K562 (cell line): ENCODE data around the gene TMA7B. TPM values are rescaled to one million over a fixed set of nuclear protein-coding genes. Genes with fewer than 3 reads are reported as not detected.

Source experiments
- ARID3A ChIP-seq: IDR thresholded peaks from 2 replicates; pipeline ENCODE4 v1.6.1; 2012; ENCODE audit warnings: low read depth, low read length, improper control_type of control experiment, borderline replicate concordance
- FOXM1 ChIP-seq, 2 experiments: fragments of 450-650 bp in 1 of 2; sonication (generic) in 1 of 2; formaldehyde crosslinking in 1 of 2; IDR thresholded peaks; 2 replicates each; pipeline versions ENCODE4 v1.6.1 to v1.9.0; 2017 to 2022; ENCODE audit warnings: low read depth in 2 of 2, mild to moderate bottlenecking in 2 of 2, missing genetic modification reagents in 1 of 2, moderate library complexity in 1 of 2
- HLTF ChIP-seq: fragments of 450-650 bp; IDR thresholded peaks from 2 replicates; pipeline ENCODE4 v1.6.1; 2016
- POLR2AphosphoS5 ChIP-seq: IDR thresholded peaks from 2 replicates; pipeline ENCODE4 v1.6.1; 2011; ENCODE audit warnings: mild to moderate bottlenecking, low read depth, low read length, moderate library complexity; ENCODE audit not compliant: control insufficient read depth, insufficient read depth
- RERE ChIP-seq: sonication (generic); formaldehyde crosslinking; IDR thresholded peaks from 2 replicates; pipeline ENCODE4 v1.8.0; 2023; ENCODE audit warnings: missing genetic modification reagents, mild to moderate bottlenecking, borderline replicate concordance
- SIN3B ChIP-seq: fragments of 450-650 bp; IDR thresholded peaks from 2 replicates; pipeline ENCODE4 v1.6.1; 2017; ENCODE audit warnings: low read depth, mild to moderate bottlenecking, moderate library complexity
- SNAPC5 ChIP-seq: fragments of 250-450 bp; sonication (Bioruptor Pico); IDR thresholded peaks from 2 replicates; pipeline ENCODE4 v1.8.0; 2021; ENCODE audit warnings: moderate library complexity, mild to moderate bottlenecking, inconsistent platforms
- TCFL5 ChIP-seq: fragments of 250-450 bp; sonication (Bioruptor Pico); conservative IDR thresholded peaks from 2 replicates; pipeline ENCODE4 v1.6.1; 2021; ENCODE audit warnings: mild to moderate bottlenecking, moderate library complexity, matching md5 sums
- ZBTB40 ChIP-seq, 2 experiments: fragments of 450-650 bp in 1 of 2; sonication (generic) in 1 of 2; formaldehyde crosslinking in 1 of 2; IDR thresholded peaks; 2 replicates each; pipeline versions ENCODE4 v1.7.1 to v1.9.0; 2016 to 2022; ENCODE audit warnings: inconsistent platforms in 1 of 2, mild to moderate bottlenecking in 1 of 2, missing genetic modification reagents in 1 of 2
- ZNF140 ChIP-seq: fragments of 250-450 bp; sonication (Bioruptor Pico); IDR thresholded peaks from 2 replicates; pipeline ENCODE4 v1.8.0; 2021; ENCODE audit warnings: moderate library complexity, mild to moderate bottlenecking, inconsistent platforms
- ZNF239 ChIP-seq: fragments of 250-450 bp; sonication (Bioruptor Pico); IDR thresholded peaks from 2 replicates; pipeline ENCODE4 v1.4.0; 2020; ENCODE audit warnings: mild to moderate bottlenecking
- polyA plus RNA-seq, 8 experiments: library from polyadenylated mRNA; depleted of rRNA in 4 of 8; stranded (reverse) in 5 of 8; unstranded in 3 of 8; fragments of >200 nt; fragmentation: Nextera tagmentation in 2 of 8; fragmentation: Illumina TruSeq in 1 of 8; extraction: Ambion mirVana in 2 of 8; extraction: Trizol in 1 of 8; gene quantifications; 2 replicates each; pipeline versions ENCODE4 v1.2.1 to v1.2.3, GENCODE V29; 2011 to 2014; ENCODE audit warnings: inconsistent platforms in 1 of 8, missing spikeins in 1 of 8
- total RNA-seq, 7 experiments: library from RNA; depleted of rRNA in 6 of 7; stranded (reverse); fragments of >200 nt in 6 of 7; fragmentation: Illumina TruSeq in 2 of 7; extraction: Trizol in 2 of 7; gene quantifications; 2 replicates each; pipeline versions ENCODE4 v1.2.1 to v1.2.3, GENCODE V29; 2011 to 2021; ENCODE audit warnings: low replicate concordance in 1 of 7

Gene TMA7B
- total and polyA plus RNA-seq, 9 of the 15 experiments (the other 6 are each of a cell fraction or from before 2014, with no cell fraction given) = 5.6 to 14.2 (median 11.8) TPM

GRCh38 chr22:39965748-39966147 lies 5.6 kb downstream of the TMA7B start (continued):
- TF ChIP-seq RERE (CRISPR knock-in tag) (no peak), ZNF239 (CRISPR knock-in tag) (no peak), ZNF140 (CRISPR knock-in tag) (no peak), ZBTB40 (IDR thresholded peaks at IDR 0.05) (no peak), ZBTB40 (CRISPR knock-in tag; IDR thresholded peaks at IDR 0.05) (no peak), TCFL5 (CRISPR knock-in tag) (no peak), ARID3A (0 out of 2 replicates have a peak, but pooled peaks have one; percentile 52), FOXM1 (IDR thresholded peaks at IDR 0.05; ENCODE audit: low read depth) (no peak), FOXM1 (CRISPR knock-in tag; IDR thresholded peaks at IDR 0.05; ENCODE audit: low read depth) (no peak), HLTF (no peak), SIN3B (no peak), POLR2AphosphoS5 (peak; percentile 86), SNAPC5 (no peak)
